HK-2 (cell line): Measurements from ENCODE around the gene VPS36.
"Not testable (repeated sequence)": the region's sequence is repeated elsewhere in the genome, so short reads cannot be mapped to it uniquely, and the experiment has no call there.

Experiments used
- DNase-seq: peaks from one replicate; pipeline ENCODE4 v3.0.0-alpha.2; 2018; ENCODE audit not compliant: unreplicated experiment

The VPS36 gene

GRCh38 chr13:52377898-52378297, 72.5 kb downstream of the VPS36 start:
- DNase-seq, result no peak

GRCh38 chr13:52374873-52375411, 75.5 kb downstream of the VPS36 start:
- DNase-seq, result no peak

- DNase-seq, result no peak
Observed at GRCh38 chr13:52374389-52374788, 76.0 kb downstream of the VPS36 start.

- not testable (repeated sequence) for DNase-seq
Observed at GRCh38 chr13:52373277-52373676, 77.2 kb downstream of the VPS36 start.

GRCh38 chr13:52371736-52372247, 78.6 kb downstream of the VPS36 start:
- no peak for DNase-seq

- no peak for DNase-seq
Observed at GRCh38 chr13:52366291-52366690, 84.1 kb downstream of the VPS36 start.
